ENCODE results near the gene RAB44. TPM values are rescaled to one million over a fixed set of nuclear protein-coding genes. Genes with fewer than 3 reads are reported as not detected.

The RAB44 gene
- total RNA-seq, 2 donors from 2014 or later: 0.05 to 0.12 TPM

GRCh38 chr6:36774331-36774730, 76.7 kb downstream of the RAB44 start:
- DNase-seq: no peak
- intact Hi-C loops (cut with DNase I): loop anchor here in 1 of 2 donors (10.0 kb wide), 1 partner anchor 60 kb away; the partner anchor contains the start of gene CPNE5
- ATAC-seq: no peak

DNA sequence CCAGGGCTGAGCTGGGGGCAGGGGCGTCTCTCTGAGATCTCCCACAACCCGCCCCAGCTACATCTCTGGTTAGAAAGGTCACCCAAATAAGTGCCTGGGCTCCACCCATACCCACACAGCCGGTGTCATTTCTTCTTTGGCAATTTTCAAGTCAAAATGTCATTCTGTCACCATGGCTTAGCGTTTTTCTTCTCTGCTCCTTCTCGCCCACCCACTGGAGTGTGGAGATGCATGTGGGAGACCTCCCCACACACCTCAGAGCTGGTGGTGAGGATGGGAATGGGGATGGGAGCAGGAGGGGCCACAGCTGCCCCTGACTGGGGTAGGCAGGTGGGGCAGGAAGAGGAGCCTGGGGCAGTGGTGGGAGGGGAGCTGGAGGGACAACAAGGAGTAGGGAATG, 78.5 kb downstream of the RAB44 start:
- ATAC-seq (no peak), DNase-seq (no peak)
- intact Hi-C loops (cut with DNase I): loop anchor here in 1 of 2 donors (10.0 kb wide), 1 partner anchor 59 kb away; the partner anchor contains the start of gene CPNE5

DNA sequence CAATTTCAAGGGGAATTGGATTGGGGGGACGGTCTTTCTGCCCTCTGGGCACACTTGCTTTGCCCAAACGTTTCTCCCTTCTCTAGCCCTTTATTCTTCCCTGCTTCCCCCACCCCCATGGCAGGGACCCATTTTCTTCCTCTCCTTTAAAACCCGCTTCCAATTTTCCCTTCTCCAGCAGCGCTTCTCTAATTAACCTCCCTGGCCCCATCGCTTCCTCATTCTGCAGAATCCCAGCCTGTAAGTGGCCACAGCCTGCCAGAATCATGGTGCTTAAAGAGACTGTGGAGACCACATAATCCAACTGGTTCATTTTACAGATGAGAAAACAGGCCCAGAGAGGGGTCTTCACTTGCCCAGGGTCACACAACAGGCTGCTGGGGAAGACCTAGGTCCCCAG, 80.2 kb downstream of the RAB44 start:
- no peak for ATAC-seq
- intact Hi-C loops (cut with DNase I): loop anchor here in 1 of 2 donors (10.0 kb wide), 1 partner anchor 57 kb away; the partner anchor contains the start of gene CPNE5
- DNase-seq: no peak

DNA sequence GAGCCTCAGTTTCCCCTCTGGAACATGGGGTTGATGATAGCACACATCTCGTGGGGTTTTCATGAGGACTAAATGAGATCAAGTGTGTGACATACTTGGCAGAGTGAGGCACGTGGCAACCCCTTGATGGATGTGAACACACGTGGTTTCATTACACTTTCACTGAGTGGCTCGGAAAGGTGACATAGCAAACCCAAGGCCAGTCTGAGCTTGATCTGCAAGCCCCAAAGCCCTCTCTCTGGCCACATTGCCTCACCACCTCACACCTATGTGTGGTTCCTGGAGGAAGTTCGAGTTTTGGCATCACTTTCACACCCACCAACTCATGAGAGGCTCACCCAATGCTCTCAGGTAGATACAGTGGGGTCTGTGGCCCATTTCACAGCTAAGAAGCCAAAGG, 81.6 kb downstream of the RAB44 start:
- ATAC-seq (no peak), DNase-seq (no peak)
- intact Hi-C loops (cut with DNase I): loop anchor here in 1 of 2 donors (10.0 kb wide), 1 partner anchor 56 kb away; the partner anchor contains the start of gene CPNE5

GRCh38 chr6:36780442-36781177, 83.0 kb downstream of the RAB44 start:
- intact Hi-C loops (cut with DNase I): no loop called here
- DNase-seq (no peak), ATAC-seq (no peak)

DNA sequence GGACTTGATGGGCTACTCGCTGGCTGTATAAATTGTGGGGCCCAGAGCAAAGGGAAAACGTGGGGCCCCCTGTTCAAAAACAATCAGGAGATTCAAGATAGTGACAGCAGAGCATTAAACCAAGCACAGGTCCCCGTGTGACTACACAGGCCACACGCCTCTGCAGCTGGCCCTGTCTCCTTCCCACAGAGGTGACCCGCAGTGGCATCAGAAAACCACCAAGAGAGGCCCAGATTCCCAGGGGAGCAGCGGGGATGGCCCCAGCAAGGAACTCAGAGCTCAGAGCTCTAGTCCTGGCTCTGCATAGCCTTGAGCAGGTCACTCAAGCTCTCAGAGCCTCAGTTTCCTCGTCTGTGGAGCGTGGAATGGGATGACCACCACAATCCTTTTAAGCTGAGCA, 84.0 kb downstream of the RAB44 start:
- ATAC-seq (no peak), DNase-seq (no peak)
- intact Hi-C loops (cut with DNase I): no loop called here

Other genes starting within 250 kb of the RAB44 start
- 10 to 100 TPM; 20.8 to 27.4 TPM for gene STK38, start 150.3 kb upstream of the RAB44 start, total RNA-seq
- 100 to 1,000 TPM; 128 to 201 TPM for gene SRSF3, start 103.5 kb upstream of the RAB44 start, total RNA-seq
- gene CDKN1A, start 19.1 kb upstream of the RAB44 start, total RNA-seq: 10 to 100 TPM; 31.5 to 83.0 TPM
- gene CPNE5, start 141.6 kb downstream of the RAB44 start, total RNA-seq: 10 to 100 TPM; 14.7 to 63.5 TPM
- 10 to 100 TPM; 52.4 to 56.3 TPM for gene PPIL1, start 177.0 kb downstream of the RAB44 start, total RNA-seq
- gene C6orf89, start 188.1 kb downstream of the RAB44 start, total RNA-seq: 10 to 100 TPM; 62.9 to 74.1 TPM